Ishikawa (cell line): ENCODE data around the gene ADCY1.

Experiments used
- CEBPB ChIP-seq: IDR thresholded peaks from 2 replicates; pipeline ENCODE4 v1.6.1; 2012
- CREB1 ChIP-seq: IDR thresholded peaks from 2 replicates; pipeline ENCODE4 v1.6.1; 2012; ENCODE audit warnings: low read depth
- EP300 ChIP-seq: IDR thresholded peaks from 2 replicates; pipeline ENCODE4 v1.6.1; 2012; ENCODE audit warnings: borderline replicate concordance
- FOXM1 ChIP-seq: IDR thresholded peaks from 2 replicates; pipeline ENCODE4 v1.6.1; 2012; ENCODE audit warnings: low read depth, borderline replicate concordance
- NFIC ChIP-seq: IDR thresholded peaks from 2 replicates; pipeline ENCODE4 v1.6.1; 2012
- RAD21 ChIP-seq: IDR thresholded peaks from 2 replicates; pipeline ENCODE4 v1.6.1; 2012; ENCODE audit warnings: low read depth
- TAF1 ChIP-seq: IDR thresholded peaks from 2 replicates; pipeline ENCODE4 v1.6.1; 2012; ENCODE audit warnings: low read depth, mild to moderate bottlenecking
- TCF12 ChIP-seq: IDR thresholded peaks from 2 replicates; pipeline ENCODE4 v1.6.1; 2012; ENCODE audit warnings: low read depth
- TEAD4 ChIP-seq: IDR thresholded peaks from 2 replicates; pipeline ENCODE4 v1.6.1; 2012
- USF1 ChIP-seq: IDR thresholded peaks from 2 replicates; pipeline ENCODE4 v1.6.1; 2012
- YY1 ChIP-seq: IDR thresholded peaks from 2 replicates; pipeline ENCODE4 v1.6.1; 2012; ENCODE audit warnings: low read depth
- ZBTB7A ChIP-seq: IDR thresholded peaks from 2 replicates; pipeline ENCODE4 v1.6.1; 2012; ENCODE audit warnings: low read depth
- TF ChIP-seq, protein P1 (sequence below): IDR thresholded peaks from 2 replicates; pipeline ENCODE4 v1.6.1; 2012
- TF ChIP-seq, protein P2 (sequence below): IDR thresholded peaks from 2 replicates; pipeline ENCODE4 v1.6.1; 2012; ENCODE audit warnings: low read depth, mild to moderate bottlenecking

GRCh38 chr7:45720989-45721388 is 146.8 kb downstream of the ADCY1 start:
- TF ChIP-seq, protein P1, sequence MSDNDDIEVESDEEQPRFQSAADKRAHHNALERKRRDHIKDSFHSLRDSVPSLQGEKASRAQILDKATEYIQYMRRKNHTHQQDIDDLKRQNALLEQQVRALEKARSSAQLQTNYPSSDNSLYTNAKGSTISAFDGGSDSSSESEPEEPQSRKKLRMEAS: no peak
- no peak for TF ChIP-seq ZBTB7A
- TF ChIP-seq TCF12: no peak
- no peak for TF ChIP-seq FOXM1
- TF ChIP-seq, protein P2, sequence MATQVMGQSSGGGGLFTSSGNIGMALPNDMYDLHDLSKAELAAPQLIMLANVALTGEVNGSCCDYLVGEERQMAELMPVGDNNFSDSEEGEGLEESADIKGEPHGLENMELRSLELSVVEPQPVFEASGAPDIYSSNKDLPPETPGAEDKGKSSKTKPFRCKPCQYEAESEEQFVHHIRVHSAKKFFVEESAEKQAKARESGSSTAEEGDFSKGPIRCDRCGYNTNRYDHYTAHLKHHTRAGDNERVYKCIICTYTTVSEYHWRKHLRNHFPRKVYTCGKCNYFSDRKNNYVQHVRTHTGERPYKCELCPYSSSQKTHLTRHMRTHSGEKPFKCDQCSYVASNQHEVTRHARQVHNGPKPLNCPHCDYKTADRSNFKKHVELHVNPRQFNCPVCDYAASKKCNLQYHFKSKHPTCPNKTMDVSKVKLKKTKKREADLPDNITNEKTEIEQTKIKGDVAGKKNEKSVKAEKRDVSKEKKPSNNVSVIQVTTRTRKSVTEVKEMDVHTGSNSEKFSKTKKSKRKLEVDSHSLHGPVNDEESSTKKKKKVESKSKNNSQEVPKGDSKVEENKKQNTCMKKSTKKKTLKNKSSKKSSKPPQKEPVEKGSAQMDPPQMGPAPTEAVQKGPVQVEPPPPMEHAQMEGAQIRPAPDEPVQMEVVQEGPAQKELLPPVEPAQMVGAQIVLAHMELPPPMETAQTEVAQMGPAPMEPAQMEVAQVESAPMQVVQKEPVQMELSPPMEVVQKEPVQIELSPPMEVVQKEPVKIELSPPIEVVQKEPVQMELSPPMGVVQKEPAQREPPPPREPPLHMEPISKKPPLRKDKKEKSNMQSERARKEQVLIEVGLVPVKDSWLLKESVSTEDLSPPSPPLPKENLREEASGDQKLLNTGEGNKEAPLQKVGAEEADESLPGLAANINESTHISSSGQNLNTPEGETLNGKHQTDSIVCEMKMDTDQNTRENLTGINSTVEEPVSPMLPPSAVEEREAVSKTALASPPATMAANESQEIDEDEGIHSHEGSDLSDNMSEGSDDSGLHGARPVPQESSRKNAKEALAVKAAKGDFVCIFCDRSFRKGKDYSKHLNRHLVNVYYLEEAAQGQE: no peak
- no peak for TF ChIP-seq EP300
- no peak for TF ChIP-seq TEAD4
- TF ChIP-seq TAF1: no peak
- TF ChIP-seq RAD21: no peak
- no peak for TF ChIP-seq CREB1
- TF ChIP-seq CEBPB: no peak
- no peak for TF ChIP-seq YY1
- TF ChIP-seq NFIC: no peak
- no peak for TF ChIP-seq USF1
